ENCODE measurements around the gene FNDC5.
A peak's percentile ranks its signal among the peaks of the same experiment; 100 is the strongest.

GRCh38 chr1:32900956-32901822, 30.5 kb upstream of the FNDC5 start, which contains the start of gene TMEM54:
- peak; percentile 57 for TF ChIP-seq EZH2phosphoT487 (IDR thresholded peaks at IDR 0.05)
- TF ChIP-seq CTCF (IDR thresholded peaks at IDR 0.05) = no peak
